Parathyroid adenoma (tissue), 2 donors: ENCODE results near the gene MEIS1.

Experiments
- H2AFZ ChIP-seq: fragments of 300-600 bp; sonication (generic); one replicate; pipeline ENCODE4 v1.7.0; 2017; ENCODE audit warnings: antibody characterized with exemption, mild to moderate bottlenecking
- H3K27ac ChIP-seq: fragments of 300-600 bp; sonication (generic); one replicate; pipeline ENCODE4 v1.7.0; 2017
- H3K27me3 ChIP-seq: fragments of 300-600 bp; sonication (generic); one replicate; pipeline ENCODE4 v1.7.0; 2017; ENCODE audit warnings: low read length; ENCODE audit not compliant: control insufficient read depth, insufficient read depth
- H3K36me3 ChIP-seq: fragments of 300-600 bp; sonication (generic); one replicate; pipeline ENCODE4 v1.7.0; 2017; ENCODE audit warnings: low read length; ENCODE audit not compliant: control insufficient read depth, insufficient read depth
- H3K4me1 ChIP-seq: fragments of 300-600 bp; sonication (generic); one replicate; pipeline ENCODE4 v1.7.0; 2017; ENCODE audit warnings: control low read depth
- H3K4me2 ChIP-seq: fragments of 300-600 bp; sonication (generic); one replicate; pipeline ENCODE4 v1.7.0; 2017; ENCODE audit warnings: low read length
- H3K4me3 ChIP-seq: fragments of 300-600 bp; sonication (generic); one replicate; pipeline ENCODE4 v1.7.0; 2017; ENCODE audit warnings: low read depth, low read length
- H3K79me2 ChIP-seq: fragments of 300-600 bp; sonication (generic); one replicate; pipeline ENCODE4 v1.7.0; 2017; ENCODE audit warnings: control low read depth
- H3K9ac ChIP-seq: fragments of 300-600 bp; sonication (generic); one replicate; pipeline ENCODE4 v1.7.0; 2017; ENCODE audit warnings: mild to moderate bottlenecking
- H3K9me3 ChIP-seq: fragments of 300-600 bp; sonication (generic); one replicate; pipeline ENCODE4 v1.7.0; 2017; ENCODE audit warnings: low read length; ENCODE audit not compliant: control insufficient read depth
- TF ChIP-seq, protein P1 (sequence below): fragments of 300-600 bp; sonication (generic); IDR thresholded peaks from one replicate; pipeline ENCODE4 v1.7.0; 2017; ENCODE audit warnings: antibody characterized with exemption, mild to moderate bottlenecking
- donor health status: primary hyperparathyroidism.

MEIS1 gene

DNA sequence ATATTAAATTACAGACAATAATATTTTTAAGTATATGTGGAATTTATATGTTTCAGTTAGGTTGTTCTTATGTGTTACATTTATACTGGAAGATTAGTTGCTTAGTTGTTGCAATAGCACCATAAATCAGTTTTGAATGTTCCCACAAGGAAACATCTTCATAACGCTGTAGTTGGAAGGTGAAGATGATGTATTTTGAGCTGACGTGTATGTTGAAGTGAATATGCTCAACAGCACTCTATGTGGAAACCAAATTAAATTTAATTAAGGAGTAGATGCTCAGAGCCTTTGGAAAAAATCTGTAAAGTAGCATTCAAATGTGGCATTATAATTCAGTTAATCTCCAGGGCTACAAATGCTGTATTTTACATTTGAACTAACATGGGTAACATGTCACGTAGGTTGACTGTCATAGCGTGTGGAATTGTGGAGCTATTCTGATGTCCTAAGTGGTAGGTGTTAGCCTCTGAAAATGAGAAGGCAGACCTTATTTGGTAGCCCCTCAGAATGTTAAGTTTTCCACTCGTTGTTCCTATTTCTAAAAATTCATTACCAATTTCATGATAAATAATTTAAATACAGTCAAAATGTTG, 88.5 kb downstream of the MEIS1 start:
- H3K27ac ChIP-seq, result no peak overlapping the region
- peaks cover 11% of the 10 kb centered on the region for H3K4me1 ChIP-seq
- H3K9ac ChIP-seq, result no peak overlapping the region
- no peaks in the 10 kb centered on the region for H3K9me3 ChIP-seq
- H3K27me3 ChIP-seq, result no peaks in the 10 kb centered on the region
- TF ChIP-seq, protein P1, sequence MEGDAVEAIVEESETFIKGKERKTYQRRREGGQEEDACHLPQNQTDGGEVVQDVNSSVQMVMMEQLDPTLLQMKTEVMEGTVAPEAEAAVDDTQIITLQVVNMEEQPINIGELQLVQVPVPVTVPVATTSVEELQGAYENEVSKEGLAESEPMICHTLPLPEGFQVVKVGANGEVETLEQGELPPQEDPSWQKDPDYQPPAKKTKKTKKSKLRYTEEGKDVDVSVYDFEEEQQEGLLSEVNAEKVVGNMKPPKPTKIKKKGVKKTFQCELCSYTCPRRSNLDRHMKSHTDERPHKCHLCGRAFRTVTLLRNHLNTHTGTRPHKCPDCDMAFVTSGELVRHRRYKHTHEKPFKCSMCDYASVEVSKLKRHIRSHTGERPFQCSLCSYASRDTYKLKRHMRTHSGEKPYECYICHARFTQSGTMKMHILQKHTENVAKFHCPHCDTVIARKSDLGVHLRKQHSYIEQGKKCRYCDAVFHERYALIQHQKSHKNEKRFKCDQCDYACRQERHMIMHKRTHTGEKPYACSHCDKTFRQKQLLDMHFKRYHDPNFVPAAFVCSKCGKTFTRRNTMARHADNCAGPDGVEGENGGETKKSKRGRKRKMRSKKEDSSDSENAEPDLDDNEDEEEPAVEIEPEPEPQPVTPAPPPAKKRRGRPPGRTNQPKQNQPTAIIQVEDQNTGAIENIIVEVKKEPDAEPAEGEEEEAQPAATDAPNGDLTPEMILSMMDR, result no peak
- no peak overlapping the region for H3K4me2 ChIP-seq
- no peaks in the 10 kb centered on the region for H3K36me3 ChIP-seq
- no peaks in the 10 kb centered on the region for H3K79me2 ChIP-seq
- no peak overlapping the region for H3K4me3 ChIP-seq
- no peak overlapping the region for H2AFZ ChIP-seq

DNA sequence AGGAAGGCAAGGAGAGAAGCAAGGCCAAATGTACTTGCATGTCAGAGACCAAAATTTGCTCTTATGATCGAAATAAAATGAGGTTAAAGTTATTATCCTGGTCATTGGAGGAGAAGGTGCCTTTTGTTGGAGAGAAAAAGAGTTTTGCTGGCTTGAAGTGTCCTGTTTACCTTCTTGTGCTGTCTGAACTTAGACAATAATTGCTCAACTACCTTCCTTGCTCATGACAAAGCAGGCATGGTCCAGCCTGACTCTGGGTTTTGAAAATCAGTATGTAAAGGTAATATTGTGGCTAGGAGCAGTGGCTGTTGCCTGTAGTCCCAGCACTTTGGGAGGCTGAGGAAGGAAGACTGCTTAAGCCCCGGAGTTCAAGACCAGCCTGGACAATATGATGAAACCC, 89.1 kb downstream of the MEIS1 start:
- Histone ChIP-seq H3K27me3 (no peaks in the 10 kb centered on the region), H3K4me1 (peaks cover 11% of the 10 kb centered on the region), H3K36me3 (no peaks in the 10 kb centered on the region), H3K27ac (no peak overlapping the region), H3K79me2 (no peaks in the 10 kb centered on the region), H3K4me2 (no peak overlapping the region), H2AFZ (no peak overlapping the region), H3K9ac (no peak overlapping the region), H3K9me3 (no peaks in the 10 kb centered on the region), H3K4me3 (no peak overlapping the region)
- TF ChIP-seq, protein P1, result no peak

DNA sequence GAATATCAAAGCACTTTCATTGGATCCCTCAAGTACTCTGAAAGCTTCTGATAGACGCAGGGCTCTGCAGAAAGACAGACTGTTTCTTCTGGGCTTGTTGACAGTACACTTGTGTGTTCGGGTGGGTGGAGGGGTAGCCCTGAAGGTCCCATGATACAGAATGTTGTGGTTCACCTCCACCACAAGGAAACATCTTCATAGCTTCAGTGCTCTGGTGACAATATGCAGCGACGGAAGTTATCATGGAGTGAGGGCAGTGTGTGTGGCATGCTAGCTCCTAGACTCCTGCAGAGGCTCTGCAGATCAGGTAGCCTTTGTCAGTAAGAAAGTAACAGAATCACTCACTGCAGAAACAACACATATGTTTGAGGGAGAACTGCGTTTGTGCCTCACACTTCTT, 90.7 kb downstream of the MEIS1 start:
- Histone ChIP-seq H3K9me3 (no peaks in the 10 kb centered on the region), H3K36me3 (no peaks in the 10 kb centered on the region), H3K79me2 (no peaks in the 10 kb centered on the region), H3K4me3 (no peak overlapping the region), H2AFZ (peak overlapping the region; percentile 18), H3K4me2 (no peak overlapping the region), H3K27me3 (no peaks in the 10 kb centered on the region), H3K4me1 (peaks cover 11% of the 10 kb centered on the region), H3K27ac (no peak overlapping the region), H3K9ac (no peak overlapping the region)
- TF ChIP-seq, protein P1, result no peak

DNA sequence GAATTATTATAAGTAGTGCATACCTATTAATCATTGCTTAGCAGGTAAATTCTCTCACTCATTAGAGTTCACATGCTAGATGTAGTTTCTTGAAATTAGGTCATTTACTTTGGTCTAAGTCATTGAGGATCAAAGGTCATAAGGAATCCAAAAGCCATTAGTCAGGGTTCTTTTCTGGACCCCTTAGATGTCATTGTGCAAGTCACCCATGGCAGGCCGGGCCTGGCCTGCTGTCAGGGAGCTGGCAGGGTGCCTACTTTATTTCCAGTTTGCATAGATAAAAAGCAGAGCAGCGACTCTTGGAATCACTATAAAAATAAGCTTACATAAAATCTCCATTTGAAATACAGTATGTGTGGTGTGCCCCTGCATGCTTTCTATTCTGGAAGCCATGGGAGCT, 91.3 kb downstream of the MEIS1 start:
- Histone ChIP-seq H3K27me3 (no peaks in the 10 kb centered on the region), H2AFZ (no peak overlapping the region), H3K36me3 (no peaks in the 10 kb centered on the region), H3K4me3 (no peak overlapping the region), H3K9me3 (no peaks in the 10 kb centered on the region), H3K9ac (no peak overlapping the region), H3K79me2 (no peaks in the 10 kb centered on the region), H3K4me2 (no peak overlapping the region), H3K4me1 (peaks cover 11% of the 10 kb centered on the region), H3K27ac (no peak overlapping the region)
- TF ChIP-seq, protein P1, result no peak

DNA sequence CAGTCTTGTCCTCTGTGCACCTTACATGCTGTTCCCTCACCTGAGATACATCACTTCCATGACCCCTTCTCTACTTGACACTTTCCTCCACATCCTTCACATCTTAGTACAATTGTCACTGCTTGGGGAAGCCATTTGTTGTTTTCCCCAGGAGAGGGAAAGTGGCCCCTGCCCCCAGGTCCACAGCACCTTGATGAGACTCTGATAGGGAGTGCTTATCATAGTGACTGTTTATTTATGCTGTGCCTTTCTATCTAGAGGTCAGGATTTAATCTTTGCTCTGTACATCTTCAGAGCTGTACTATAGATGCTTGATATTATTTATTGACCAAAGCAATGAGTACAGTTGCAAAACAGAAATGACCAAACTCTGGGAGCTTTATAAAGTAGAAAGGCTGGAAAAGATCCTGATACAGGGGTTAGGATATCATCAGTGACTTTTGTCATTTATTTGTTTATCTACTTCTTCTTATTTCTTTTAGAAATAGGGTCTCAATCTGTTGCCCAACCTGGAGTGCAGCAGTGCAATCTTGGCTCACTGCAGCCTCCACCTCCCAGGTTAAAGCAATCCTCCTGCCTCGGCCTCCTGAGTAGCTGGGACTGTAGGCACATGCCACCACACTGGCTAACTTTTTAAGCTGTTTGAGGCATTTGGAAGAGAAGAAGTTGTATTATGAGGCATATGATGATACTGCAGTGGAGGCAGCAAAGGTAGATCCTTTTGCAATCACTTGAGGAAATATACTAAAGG, 94.2 kb downstream of the MEIS1 start:
- Histone ChIP-seq H3K4me1 (peaks cover 11% of the 10 kb centered on the region), H2AFZ (no peak overlapping the region), H3K27ac (no peak overlapping the region), H3K79me2 (no peaks in the 10 kb centered on the region), H3K4me3 (no peak overlapping the region), H3K4me2 (no peak overlapping the region), H3K36me3 (no peaks in the 10 kb centered on the region), H3K9me3 (no peaks in the 10 kb centered on the region), H3K9ac (no peak overlapping the region), H3K27me3 (no peaks in the 10 kb centered on the region)
- TF ChIP-seq, protein P1, result no peak
